ENCODE data around the gene ANKH. TPM values are rescaled to one million over a fixed set of nuclear protein-coding genes. Genes with fewer than 3 reads are reported as not detected.

Gene ANKH
- total RNA-seq, 1 donor from 2014 or later: 0.19 TPM

DNA sequence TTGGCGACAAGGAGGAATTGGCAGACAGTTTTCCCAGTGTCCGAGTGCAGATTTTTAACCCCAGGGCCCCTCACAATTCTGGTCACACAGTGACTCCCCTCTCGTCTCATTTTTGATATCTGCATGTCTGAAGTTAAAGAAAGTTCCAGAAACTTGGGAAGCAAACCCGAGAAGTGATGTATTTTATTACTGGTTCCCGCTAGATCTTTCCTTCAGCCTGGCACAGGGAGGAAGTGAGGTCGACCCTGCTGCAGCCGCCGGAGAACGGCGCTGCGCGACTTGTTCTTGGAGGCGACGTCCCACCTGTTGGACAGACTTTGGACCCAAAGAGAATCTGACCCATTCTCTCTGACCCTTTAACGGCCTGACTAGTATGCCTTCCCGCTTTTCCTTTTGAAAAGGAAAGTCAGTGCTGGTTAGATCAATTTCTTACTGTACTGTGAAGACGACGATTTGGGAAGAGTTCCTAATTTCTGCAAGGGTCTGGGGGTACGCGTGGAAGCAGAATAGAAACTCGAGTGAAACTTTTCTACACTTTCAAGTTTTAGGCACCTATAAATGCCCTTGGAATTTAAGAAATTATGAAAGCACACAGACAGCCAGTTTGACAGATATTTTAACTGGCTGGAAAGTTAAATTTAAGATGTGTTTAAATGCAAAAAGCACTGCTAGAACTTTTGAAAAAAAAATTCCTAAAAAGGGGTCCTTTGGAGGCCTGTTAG lies 206.3 kb downstream of the ANKH start:
- peak overlapping the region; percentile 57 for H3K27ac Mint-ChIP-seq
- Histone ChIP-seq H2AFZ (replicated peaks) (peak overlapping the region; percentile 80), H3K9me3 (ENCODE audit: low read depth) (no peaks in the 10 kb centered on the region), H3K79me2 (ENCODE audit: low read depth) (peaks cover 63% of the 10 kb centered on the region), H3K4me1 (peaks cover 14% of the 10 kb centered on the region), H3K36me3 (no peaks in the 10 kb centered on the region), H4K20me1 (ENCODE audit: low read depth) (peaks cover 42% of the 10 kb centered on the region), H3K9ac (peak overlapping the region; percentile 35), H3K27me3 (peaks cover 16% of the 10 kb centered on the region), H3K4me3 (peak overlapping the region; percentile 75), H3K4me2 (peak overlapping the region; percentile 89), H3F3A (ENCODE audit: low read depth) (peaks cover 8% of the 10 kb centered on the region), H3K27ac (no peak overlapping the region)
- TF ChIP-seq, protein P1, sequence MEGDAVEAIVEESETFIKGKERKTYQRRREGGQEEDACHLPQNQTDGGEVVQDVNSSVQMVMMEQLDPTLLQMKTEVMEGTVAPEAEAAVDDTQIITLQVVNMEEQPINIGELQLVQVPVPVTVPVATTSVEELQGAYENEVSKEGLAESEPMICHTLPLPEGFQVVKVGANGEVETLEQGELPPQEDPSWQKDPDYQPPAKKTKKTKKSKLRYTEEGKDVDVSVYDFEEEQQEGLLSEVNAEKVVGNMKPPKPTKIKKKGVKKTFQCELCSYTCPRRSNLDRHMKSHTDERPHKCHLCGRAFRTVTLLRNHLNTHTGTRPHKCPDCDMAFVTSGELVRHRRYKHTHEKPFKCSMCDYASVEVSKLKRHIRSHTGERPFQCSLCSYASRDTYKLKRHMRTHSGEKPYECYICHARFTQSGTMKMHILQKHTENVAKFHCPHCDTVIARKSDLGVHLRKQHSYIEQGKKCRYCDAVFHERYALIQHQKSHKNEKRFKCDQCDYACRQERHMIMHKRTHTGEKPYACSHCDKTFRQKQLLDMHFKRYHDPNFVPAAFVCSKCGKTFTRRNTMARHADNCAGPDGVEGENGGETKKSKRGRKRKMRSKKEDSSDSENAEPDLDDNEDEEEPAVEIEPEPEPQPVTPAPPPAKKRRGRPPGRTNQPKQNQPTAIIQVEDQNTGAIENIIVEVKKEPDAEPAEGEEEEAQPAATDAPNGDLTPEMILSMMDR (IDR thresholded peaks at IDR 0.05): no peak
- TF ChIP-seq EZH2phosphoT487 (IDR thresholded peaks at IDR 0.05) (peak; percentile 35), EZH2 (IDR thresholded peaks at IDR 0.05) (peak; percentile 49)
- peak; percentile 50 for DNase-seq (ENCODE audit: low spot score)
- peaks cover 32% of the 10 kb centered on the region for H3K4me1 Mint-ChIP-seq
- peaks cover 4% of the 10 kb centered on the region for H3K27me3 Mint-ChIP-seq (ENCODE audit: insufficient read depth, low read depth)
- H3K36me3 Mint-ChIP-seq: peaks cover 16% of the 10 kb centered on the region
- H3K4me3 Mint-ChIP-seq: peak overlapping the region; percentile 97
- H3K9me3 Mint-ChIP-seq: no peaks in the 10 kb centered on the region

DNA sequence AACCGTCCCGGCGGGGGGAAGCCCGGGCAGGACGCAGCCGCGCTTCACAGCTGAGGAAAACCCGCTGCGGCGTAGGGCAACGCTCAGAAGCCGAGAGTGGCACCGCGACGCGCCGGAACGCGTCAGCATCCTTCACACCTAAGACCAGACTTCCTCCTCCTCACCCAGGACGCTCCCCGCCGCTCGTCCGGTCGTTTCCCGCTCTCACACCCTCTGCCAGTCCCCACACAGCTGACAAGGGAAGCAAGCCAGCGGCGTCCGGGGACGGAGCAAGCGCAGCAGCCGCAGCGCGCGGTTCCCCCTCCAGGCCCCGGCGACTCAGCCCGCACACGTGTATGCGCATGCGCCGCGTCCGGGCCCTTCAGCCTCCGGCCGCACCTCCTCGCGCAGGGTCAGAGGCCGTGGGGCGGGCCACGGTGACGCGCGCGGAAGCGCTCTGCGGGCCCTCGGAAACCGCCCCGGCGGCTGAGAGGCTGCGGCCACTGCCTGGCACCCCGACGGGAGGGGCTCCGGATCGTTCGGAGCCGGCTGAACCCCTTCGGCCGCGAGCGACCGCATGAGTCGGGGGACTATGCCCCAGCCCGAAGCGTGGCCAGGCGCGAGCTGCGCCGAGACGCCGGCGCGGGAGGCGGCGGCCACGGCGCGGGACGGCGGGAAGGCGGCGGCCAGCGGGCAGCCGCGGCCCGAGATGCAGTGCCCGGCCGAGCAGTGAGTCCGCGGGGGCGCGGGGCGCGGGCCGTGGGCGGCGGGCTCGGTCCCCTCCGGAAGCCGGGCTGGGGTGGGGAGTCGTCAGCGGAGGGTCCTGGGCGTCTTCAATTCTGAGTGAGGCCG lies 207.1 kb downstream of the ANKH start, which contains the start of gene OTULIN:
TSS of gene OTULIN (plus strand) at position 449 of the 831 bp plus-strand sequence. CDS start at position 557, 108 bp downstream.
- peaks cover 32% of the 10 kb centered on the region for H3K4me1 Mint-ChIP-seq

DNA sequence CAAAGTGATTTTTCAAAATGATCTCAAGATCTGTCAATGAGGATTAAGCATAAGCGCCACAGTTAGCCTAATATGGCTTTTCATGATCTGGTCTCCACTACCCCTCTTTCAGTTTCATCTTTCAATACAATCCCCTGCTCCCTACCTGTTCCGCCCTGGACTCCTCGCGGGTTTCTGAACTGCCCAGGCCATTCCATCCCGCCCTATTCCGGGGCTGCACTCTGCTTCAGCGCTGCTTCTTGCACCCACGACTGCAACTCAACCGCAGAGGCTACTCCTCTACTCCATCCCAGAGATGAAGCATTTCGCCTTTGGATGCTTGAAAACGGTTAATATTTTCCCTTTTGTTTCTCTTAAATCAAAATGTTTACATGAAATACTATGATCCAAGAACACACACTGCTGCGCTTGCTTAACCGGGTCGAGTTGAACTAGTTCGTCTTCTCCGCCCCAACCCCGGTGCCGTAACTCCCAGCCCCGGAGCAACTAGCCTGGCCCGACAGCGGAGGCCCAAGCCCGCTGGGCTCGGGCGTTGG lies 207.8 kb downstream of the ANKH start:
- peaks cover 14% of the 10 kb centered on the region for H3K4me1 ChIP-seq
- peak overlapping the region; percentile 75 for H3K4me3 ChIP-seq
- TF ChIP-seq EZH2 (IDR thresholded peaks at IDR 0.05): no peak
- TF ChIP-seq EZH2phosphoT487 (IDR thresholded peaks at IDR 0.05): no peak
- peak overlapping the region; percentile 89 for H3K4me2 ChIP-seq
- H3K27me3 Mint-ChIP-seq (ENCODE audit: insufficient read depth, low read depth): peaks cover 4% of the 10 kb centered on the region
- DNase-seq (ENCODE audit: low spot score): peak; percentile 33
- H3K9me3 Mint-ChIP-seq: no peaks in the 10 kb centered on the region
- peaks cover 48% of the 10 kb centered on the region for H3K79me2 ChIP-seq (ENCODE audit: low read depth)
- H2AFZ ChIP-seq (replicated peaks): peak overlapping the region; percentile 70
- peak overlapping the region; percentile 90 for H3K4me3 Mint-ChIP-seq
- no peaks in the 10 kb centered on the region for H3K36me3 ChIP-seq
- H3K9ac ChIP-seq: peak overlapping the region; percentile 11
- H4K20me1 ChIP-seq (ENCODE audit: low read depth): peaks cover 31% of the 10 kb centered on the region
- peak overlapping the region; percentile 13 for H3K27ac Mint-ChIP-seq
- H3K27me3 ChIP-seq: peaks cover 16% of the 10 kb centered on the region
- H3K36me3 Mint-ChIP-seq: peaks cover 16% of the 10 kb centered on the region
- H3K4me1 Mint-ChIP-seq: peaks cover 32% of the 10 kb centered on the region
- no peaks in the 10 kb centered on the region for H3K9me3 ChIP-seq (ENCODE audit: low read depth)
- H3F3A ChIP-seq (ENCODE audit: low read depth): peaks cover 8% of the 10 kb centered on the region
- H3K27ac ChIP-seq: no peak overlapping the region

More for the DNA sequence above, 207.1 kb downstream of the ANKH start, which contains the start of gene OTULIN:
- Mint-ChIP-seq H3K4me3 (peak within 1 kb of the TSS; percentile 97), H3K9me3 (no peaks in the 10 kb centered on the region), H3K27me3 (ENCODE audit: insufficient read depth, low read depth) (peaks cover 4% of the 10 kb centered on the region), H3K36me3 (peaks cover 16% of the 10 kb centered on the region), H3K27ac (peak within 1 kb of the TSS; percentile 57)
- Histone ChIP-seq H3K9ac (peak within 1 kb of the TSS; percentile 35), H3K4me3 (peak within 1 kb of the TSS; percentile 75), H3K27ac (no peak within 1 kb of the TSS), H2AFZ (replicated peaks) (peak within 1 kb of the TSS; percentile 80), H3K79me2 (ENCODE audit: low read depth) (peaks cover 55% of the 10 kb centered on the region), H3K27me3 (peaks cover 16% of the 10 kb centered on the region), H3K4me2 (peak within 1 kb of the TSS; percentile 89), H3K9me3 (ENCODE audit: low read depth) (no peaks in the 10 kb centered on the region), H3K4me1 (peaks cover 14% of the 10 kb centered on the region), H4K20me1 (ENCODE audit: low read depth) (peaks cover 36% of the 10 kb centered on the region), H3F3A (ENCODE audit: low read depth) (peaks cover 8% of the 10 kb centered on the region), H3K36me3 (no peaks in the 10 kb centered on the region)
- DNase-seq (ENCODE audit: low spot score): peak; percentile 95
- TF ChIP-seq EZH2phosphoT487 (IDR thresholded peaks at IDR 0.05) (no peak), EZH2 (IDR thresholded peaks at IDR 0.05) (peak; percentile 11)
- TF ChIP-seq, protein P1 (IDR thresholded peaks at IDR 0.05): no peak

Measured in neural progenitor cell (in vitro differentiated cells).